NB4 (cell line): ENCODE data around the gene DDX39A.

Experiments
- MYC ChIP-seq: IDR thresholded peaks from 2 replicates; pipeline ENCODE4 v1.6.1; 2011; ENCODE audit warnings: low read depth, low read length
- POLR2A ChIP-seq: IDR thresholded peaks from 2 replicates; pipeline ENCODE4 v1.6.1; 2011; ENCODE audit warnings: mild to moderate bottlenecking; ENCODE audit not compliant: insufficient read length; ENCODE audit errors: extremely low read depth
- TF ChIP-seq, protein P1 (sequence below): IDR thresholded peaks from one replicate; pipeline ENCODE4 v1.5.1; 2012; ENCODE audit warnings: low read depth, low read length

DNA sequence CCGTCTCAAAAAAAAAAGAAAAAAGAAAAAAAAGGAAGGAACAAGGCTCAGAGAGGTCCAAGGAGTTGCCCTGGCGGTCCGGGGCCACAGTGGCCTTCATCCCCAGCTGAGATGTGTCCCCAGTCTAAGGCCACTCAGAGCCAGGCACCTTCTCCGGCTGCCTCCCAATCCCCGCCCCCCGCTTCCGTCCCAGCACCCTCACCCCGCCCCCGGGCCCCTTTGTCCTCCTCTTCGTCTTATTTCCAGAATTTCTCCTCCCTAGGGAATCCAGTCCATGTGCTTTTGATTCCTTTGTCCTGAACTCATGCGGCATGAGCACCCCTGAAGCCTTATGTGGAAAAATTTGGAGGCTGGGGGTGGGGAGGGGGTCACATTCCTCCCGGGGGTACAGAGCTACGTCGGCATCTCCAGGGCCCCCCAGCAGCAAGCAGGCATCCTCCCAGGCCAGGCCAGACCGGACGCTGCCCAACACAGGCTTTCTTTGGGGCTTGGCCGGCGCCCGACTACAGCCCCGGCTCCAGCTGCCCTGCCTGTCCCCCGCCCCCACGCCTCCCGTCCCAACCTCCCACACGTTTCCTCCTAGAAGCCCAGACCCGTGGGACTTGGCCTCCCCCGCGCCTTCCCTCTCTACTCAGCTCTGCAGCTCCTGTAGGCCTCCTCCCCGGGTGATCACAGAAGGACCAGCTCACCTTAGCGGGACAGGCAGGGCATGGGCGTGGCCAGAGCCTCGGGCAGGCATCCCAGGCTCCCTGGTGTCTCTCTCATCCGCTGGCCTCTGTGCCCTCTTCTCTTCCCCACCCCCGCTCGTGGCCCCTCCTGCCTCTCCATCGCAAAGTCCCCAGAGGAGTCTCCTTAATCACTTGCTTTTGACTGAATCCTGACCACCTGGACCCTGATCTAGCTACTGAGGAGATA lies 55.7 kb downstream of the DDX39A start:
- TF ChIP-seq, protein P1, sequence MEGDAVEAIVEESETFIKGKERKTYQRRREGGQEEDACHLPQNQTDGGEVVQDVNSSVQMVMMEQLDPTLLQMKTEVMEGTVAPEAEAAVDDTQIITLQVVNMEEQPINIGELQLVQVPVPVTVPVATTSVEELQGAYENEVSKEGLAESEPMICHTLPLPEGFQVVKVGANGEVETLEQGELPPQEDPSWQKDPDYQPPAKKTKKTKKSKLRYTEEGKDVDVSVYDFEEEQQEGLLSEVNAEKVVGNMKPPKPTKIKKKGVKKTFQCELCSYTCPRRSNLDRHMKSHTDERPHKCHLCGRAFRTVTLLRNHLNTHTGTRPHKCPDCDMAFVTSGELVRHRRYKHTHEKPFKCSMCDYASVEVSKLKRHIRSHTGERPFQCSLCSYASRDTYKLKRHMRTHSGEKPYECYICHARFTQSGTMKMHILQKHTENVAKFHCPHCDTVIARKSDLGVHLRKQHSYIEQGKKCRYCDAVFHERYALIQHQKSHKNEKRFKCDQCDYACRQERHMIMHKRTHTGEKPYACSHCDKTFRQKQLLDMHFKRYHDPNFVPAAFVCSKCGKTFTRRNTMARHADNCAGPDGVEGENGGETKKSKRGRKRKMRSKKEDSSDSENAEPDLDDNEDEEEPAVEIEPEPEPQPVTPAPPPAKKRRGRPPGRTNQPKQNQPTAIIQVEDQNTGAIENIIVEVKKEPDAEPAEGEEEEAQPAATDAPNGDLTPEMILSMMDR: no peak
- TF ChIP-seq POLR2A: no peak
- TF ChIP-seq MYC: peak; percentile 47; the same call in 1 of the 2 replicates
